ENCODE data around the gene E2F3.
A peak's percentile ranks its signal among the peaks of the same experiment; 100 is the strongest.
"Not testable (repeated sequence)": the region's sequence is repeated elsewhere in the genome, so short reads cannot be mapped to it uniquely, and the experiment has no call there.

The E2F3 gene

DNA sequence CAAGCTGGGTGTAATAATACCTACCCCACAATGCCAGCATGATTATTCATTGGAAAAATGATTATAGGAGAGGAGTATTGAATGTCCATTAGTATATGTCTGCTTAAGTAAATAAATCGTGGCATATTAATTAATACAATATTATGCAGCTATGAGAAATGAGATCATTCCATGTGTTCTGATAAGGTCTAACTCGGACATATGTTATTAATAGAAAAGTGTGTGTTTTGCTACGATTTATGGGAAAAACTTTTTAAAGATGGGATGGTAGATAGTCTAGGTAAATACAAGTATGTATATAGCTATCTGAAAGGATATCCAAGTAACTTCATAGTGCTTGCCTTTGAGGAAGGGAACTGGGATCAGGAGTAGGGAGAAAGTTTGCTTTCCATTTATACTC, 71.1 kb downstream of the E2F3 start:
- DNase-seq, result no peak

GRCh38 chr6:20473518-20473917, 71.8 kb downstream of the E2F3 start:
- DNase-seq, result no peak

GRCh38 chr6:20474874-20475542, 73.3 kb downstream of the E2F3 start:
- no peak for DNase-seq

DNA sequence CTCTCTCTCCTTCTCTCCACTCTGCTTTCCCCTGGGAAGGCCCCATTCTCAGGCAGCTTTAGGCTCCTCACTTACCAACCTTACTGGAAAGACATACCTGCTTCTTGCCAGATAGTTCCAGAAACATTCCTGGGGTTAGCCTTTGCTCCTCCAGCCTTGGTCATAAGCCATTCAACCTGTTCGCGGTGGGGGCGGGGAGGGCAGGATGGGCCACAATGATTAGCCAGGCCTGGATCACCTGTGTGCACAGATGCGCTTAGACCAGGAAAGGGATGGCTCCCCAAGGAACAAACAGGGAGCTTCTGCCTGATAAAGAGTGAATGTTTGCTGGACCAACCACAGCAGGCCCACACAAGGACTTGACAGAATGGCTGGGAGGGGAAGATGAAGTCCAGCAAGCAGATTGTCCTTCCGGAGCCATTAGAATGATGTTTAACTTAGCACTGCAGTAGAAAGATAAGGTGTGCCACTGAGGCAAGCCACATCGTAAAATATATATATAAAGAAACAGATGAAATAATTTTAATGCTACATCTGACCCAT, 74.9 kb downstream of the E2F3 start:
- DNase-seq, result no peak

DNA sequence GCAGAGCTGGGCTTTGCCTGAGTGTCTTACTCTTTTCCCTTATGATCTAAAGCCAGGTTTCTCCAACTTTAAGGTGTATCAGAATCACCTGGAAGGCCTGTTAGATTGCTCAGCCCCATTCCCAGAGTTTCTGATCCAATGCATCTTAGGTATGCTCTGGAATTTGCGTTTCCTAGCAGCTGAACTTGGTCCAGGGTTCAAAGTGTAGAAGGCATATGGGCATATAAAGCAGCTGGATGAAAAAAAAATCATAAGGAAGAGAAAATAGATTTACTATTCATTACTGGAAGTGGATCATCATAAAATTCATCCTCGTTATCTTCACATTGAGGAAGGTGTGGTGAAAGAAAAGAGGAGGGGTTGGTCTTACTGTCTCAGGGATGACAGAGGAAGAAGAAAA, 75.8 kb downstream of the E2F3 start:
- DNase-seq, result no peak

DNA sequence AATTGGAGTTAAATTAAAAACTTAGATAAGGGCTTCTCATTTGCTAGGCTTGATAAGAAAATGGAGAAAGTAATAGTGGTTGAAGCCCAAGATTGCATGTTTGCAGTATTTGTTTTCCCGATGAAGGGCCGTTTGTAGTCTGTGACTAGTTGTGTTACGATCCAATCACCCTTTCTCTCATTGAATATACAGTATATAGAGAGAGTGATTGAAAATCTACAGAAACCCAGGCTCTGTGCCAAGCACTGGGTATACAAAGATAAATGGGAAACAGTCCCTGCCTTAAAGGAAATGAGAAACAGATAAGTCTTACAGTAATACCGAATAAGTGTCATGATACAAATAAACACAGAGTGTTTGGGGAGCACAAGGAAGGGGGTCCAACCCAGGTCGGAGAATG, 77.4 kb downstream of the E2F3 start:
- no peak for DNase-seq

- DNase-seq, result no peak
Observed at GRCh38 chr6:20479526-20479925, 77.8 kb downstream of the E2F3 start.

DNA sequence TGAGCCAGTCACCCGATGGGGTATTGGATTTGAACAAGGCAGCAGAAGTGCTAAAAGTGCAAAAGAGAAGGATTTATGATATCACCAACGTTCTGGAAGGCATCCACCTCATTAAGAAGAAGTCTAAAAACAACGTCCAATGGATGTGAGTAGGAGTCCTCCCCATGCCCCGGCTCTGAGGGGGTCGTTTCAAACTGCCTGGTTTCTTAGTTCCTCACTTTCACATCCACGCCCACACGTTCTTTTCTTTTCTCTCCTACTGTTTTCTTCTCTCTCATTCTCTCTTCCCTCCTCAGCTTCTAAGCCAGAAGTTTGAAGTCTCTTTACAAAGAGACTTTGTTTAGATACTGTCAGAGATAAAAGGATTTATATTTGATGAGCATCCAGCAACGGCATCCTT, 79.6 kb downstream of the E2F3 start:
- no peak for DNase-seq

GRCh38 chr6:20483887-20484497, 82.3 kb downstream of the E2F3 start:
- DNase-seq, result no peak

DNA sequence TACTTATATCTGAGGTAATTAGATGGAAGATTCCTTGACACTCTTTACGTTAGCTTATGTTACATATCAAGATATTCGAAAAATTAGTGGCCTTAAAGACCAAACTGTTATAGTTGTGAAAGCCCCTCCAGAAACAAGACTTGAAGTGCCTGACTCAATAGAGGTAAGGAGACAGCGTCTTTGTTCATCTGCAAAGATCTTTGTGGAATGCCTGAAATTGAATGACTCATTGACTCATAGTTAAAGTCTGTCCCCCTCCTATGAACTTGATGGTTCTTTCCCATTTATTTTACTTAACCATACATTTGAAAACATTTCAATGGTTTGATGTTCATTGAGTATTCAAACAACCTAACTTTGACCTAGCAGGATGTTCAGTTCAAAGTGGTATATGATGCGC, 85.0 kb downstream of the E2F3 start:
- no peak for DNase-seq

- no peak for DNase-seq
Observed at GRCh38 chr6:20487669-20488375, 86.1 kb downstream of the E2F3 start.

DNA sequence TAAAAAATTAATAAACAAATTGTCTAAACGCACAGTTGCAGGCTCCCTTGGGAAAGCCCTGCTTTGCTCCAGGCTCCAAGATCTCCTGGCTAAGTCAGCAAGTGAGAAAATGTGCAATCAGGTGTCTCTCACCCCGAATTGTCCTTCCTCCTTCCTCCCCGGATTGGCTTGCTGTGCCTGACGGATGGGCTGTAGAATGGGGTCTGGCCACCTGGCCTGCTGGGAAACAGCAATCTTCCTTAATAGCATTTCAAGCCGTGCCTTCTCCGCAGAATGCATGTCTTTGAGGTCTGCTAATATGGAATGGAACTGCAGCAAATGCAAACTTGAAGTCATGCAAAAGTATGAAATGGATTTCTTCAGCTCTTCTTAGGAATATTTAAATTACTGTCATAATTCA, 88.9 kb downstream of the E2F3 start:
- no peak for DNase-seq

DNA sequence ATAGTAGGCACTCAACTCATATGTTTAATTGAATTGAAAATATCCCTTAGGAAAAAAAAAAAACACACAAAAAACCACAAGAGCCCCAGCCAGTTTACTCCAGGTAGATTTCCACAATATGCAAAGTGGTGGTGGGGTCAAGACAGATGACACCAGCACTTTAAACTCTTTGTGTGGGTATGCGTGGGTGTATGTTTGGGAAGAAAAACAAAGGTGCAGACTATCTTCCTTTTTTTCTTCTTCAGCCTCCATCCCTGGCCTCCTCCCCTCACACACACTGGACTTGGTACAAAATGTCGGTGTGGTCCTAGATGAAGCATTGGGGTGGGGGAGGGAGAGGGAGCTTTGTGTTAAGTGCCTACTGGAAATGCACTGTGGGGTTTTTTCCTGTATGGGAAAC, 90.4 kb downstream of the E2F3 start:
- DNase-seq, result no peak

DNA sequence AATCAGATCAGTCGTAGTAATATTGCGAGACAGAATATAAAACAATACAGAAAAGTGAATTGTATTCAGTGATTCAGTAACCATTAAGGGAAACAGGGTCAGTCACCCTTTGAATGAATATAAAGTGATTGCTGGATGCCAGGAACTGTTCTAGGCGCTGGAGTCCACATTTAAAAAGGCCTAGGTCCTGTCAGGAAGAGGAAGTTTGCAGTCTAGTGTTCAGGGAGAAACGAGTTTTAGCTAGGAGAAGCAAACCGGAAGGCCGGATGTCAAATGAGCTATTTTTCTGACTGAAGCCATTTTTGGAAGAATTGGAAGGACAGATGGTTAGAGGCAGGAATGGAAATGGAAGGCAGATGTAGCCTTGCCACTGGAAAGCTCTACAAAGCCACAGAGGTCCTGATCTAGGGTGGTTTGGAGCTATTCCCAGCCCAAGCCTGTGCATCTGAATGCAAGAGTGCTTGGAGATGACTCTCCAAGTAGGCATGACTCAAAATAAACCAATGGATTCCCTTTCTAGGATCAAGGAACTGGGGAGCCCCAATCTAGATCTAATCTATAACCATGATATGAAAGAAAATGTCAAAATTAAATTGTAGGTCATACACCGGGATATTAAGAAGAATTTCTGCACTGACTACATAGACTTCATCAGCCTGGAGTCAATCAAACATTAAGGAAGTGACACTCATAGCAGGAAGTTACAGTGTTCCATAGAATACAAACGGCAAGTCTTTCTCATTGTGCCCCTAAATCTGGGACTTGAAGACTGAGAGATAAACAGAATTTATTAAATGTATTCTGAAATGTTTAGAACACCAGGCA, 95.7 kb downstream of the E2F3 start:
- no peak for DNase-seq

DNA sequence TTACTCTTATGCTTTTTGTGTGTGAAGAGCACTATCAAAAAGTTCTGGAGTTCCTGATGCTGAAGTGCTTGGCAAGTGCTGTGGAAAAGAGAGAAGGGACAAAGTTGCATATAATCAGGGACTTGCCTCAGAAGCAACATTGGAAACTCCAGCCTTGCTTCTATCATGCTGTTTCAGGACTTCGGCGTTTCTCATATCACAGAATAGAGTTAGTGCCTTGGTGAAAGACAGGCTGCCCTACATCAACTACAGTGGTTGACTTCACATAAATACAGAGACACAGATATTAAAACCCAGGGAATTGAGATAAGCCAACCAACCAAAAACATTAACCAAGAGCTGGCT, 96.3 kb downstream of the E2F3 start:
- DNase-seq, result no peak

GRCh38 chr6:20509212-20509611, 107.5 kb downstream of the E2F3 start:
- DNase-seq, result no peak

GRCh38 chr6:20511852-20512251, 110.2 kb downstream of the E2F3 start:
- DNase-seq, result no peak

DNA sequence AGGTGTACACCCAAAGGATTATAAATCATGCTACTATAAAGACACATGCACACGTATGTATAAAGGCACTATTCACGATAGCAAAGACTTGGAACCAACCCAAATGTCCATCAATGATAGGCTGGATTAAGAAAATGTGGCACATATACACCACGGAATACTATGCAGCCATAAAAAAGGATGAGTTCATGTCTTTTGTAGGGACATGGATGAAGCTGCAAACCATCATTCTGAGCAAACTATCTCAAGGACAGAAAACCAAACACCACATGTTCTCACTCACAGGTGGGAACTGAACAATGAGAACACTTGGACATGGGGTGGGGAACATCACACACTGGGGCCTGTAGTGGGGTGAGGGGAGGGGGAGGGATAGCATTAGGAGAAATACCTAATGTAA, 123.5 kb downstream of the E2F3 start:
- not testable (repeated sequence) for DNase-seq

- peak; percentile 51 for DNase-seq
Observed at GRCh38 chr6:20529086-20529448, 127.4 kb downstream of the E2F3 start.

DNA sequence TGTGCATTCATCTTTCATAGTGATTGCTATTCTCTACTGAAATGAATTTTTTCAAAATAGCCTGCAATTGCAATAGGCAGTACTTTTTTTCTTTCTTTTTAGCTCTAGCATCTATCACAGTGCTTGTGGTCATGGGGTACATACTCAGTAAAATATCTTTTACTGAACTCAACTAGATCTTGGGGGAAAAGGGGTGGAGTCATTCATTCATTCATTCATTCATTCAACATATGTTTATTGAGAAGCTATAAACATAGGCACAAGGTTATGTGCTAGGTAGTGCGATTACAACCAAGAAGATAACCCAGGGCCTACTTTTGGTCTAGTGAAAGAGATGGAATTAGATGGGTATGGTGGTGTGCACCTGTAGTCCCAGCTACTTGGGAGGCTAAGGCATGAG, 131.2 kb downstream of the E2F3 start:
- DNase-seq, result no peak

DNA sequence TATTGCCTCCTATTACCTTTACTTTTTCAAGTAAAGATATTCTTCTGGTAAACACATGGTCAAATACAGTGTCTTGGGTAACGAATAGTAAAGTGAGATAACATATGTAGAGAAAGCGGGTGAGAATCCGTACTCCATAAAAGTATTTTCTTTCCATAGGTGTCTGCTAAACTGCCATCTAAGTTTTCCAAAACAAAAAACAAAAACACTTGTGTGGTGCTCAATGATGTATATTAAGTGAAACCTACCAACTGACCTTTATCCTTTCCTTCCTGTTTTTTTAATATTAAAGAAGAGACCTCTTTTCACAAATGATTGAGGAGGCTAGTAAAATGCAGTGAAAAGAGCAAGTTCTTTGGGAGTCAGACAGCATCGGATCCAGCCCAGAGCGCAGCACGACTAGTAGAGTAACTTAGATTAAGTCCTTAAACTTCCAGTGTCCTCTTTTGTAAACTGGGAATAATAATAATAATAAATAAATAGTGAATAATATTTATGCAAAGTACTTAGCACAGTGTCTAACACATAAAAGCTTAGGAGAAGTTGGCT, 132.1 kb downstream of the E2F3 start:
- DNase-seq, result no peak

GRCh38 chr6:20534295-20535262, 132.9 kb downstream of the E2F3 start, which contains the start of gene CDKAL1:
CDKAL1 (plus strand) TSS chr6:20534457; CDS start chr6:20546351, 11,894 bp downstream.
- DNase-seq, result peak; percentile 84
